ENCODE measurements around the gene UFD1.

DNA sequence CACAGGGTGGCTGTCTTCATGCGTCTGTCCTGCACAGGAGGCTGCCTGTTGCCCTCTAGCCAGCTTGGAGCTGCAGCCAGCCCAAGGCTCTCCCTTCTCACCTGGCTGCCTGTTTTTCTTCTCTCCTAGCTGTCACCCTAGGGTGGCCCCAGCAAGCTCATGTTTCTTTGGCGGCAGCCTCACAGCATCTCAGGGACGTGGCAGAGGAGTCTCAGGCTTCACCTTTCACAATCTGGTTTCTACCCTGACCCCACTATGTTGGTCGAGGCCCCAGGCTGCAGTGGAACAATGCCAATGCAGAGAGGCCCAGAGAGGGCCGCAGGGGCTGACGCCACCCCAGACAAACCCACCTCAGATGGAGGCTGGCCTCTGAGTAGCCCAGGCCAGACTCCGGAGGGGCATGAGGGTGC is 47.7 kb upstream of the UFD1 start:
- TF ChIP-seq L3MBTL2 (conservative IDR thresholded peaks at IDR 0.05) (no peak), HDGF (IDR thresholded peaks at IDR 0.05; ENCODE audit: borderline replicate concordance) (no peak), FOXM1 (IDR thresholded peaks at IDR 0.05; ENCODE audit: borderline replicate concordance) (no peak), FOXA1 (IDR thresholded peaks at IDR 0.05) (no peak)

All from HEK293T (cell line).